Naive thymus-derived CD4-positive, alpha-beta T cell (primary cell): ENCODE measurements around the gene ERGIC1. TPM values are rescaled to one million over a fixed set of nuclear protein-coding genes. Genes with fewer than 3 reads are reported as not detected.

Experiments used
- ATAC-seq: fragments of 150-1000 bp; cut with Tn5 transposase; 2 replicates; pipeline ENCODE4 v1.10.0; 2021; ENCODE audit warnings: mild to moderate bottlenecking, moderate library complexity
- CTCF ChIA-PET: fragments of 350-600 bp; sonication (Branson Sonifier 250); formaldehyde crosslinking; loops from one replicate; lab custom pipeline; 2021; ENCODE audit warnings: antibody characterized with exemption; lab: Charles Lee
- POLR2A ChIA-PET: fragments of 350-600 bp; sonication (Branson Sonifier 250); formaldehyde crosslinking; loops from one replicate; lab custom pipeline; 2021; ENCODE audit warnings: antibody characterized with exemption, inconsistent platforms; lab: Charles Lee
- DNase-seq, 9 donors: peaks; one replicate each; pipeline versions ENCODE4 v3.0.0 to v3.0.0-alpha.2; 2020 to 2022; ENCODE audit warnings: mixed read lengths in 1 of 9
- H3K27ac ChIP-seq: one replicate; pipeline ENCODE4 v1.7.0; 2013; ENCODE audit warnings: mild to moderate bottlenecking, low read depth, low read length, moderate library complexity
- H3K27me3 ChIP-seq, 2 donors: one replicate each; pipeline ENCODE4 v1.7.0; 2013; ENCODE audit warnings: low read length in 2 of 2, mild to moderate bottlenecking in 2 of 2, moderate library complexity in 2 of 2; ENCODE audit not compliant: control insufficient read depth in 2 of 2, insufficient read depth in 2 of 2
- H3K36me3 ChIP-seq, 3 experiments: 1 replicate in 2 of 3; 2 replicates in 1 of 3; pipeline ENCODE4 v1.7.0; 2013; ENCODE audit warnings: low read length in 3 of 3, mild to moderate bottlenecking in 3 of 3, moderate library complexity in 1 of 3; ENCODE audit not compliant: insufficient read depth in 3 of 3, control insufficient read depth in 2 of 3
- H3K4me1 ChIP-seq, 2 donors: one replicate each; pipeline ENCODE4 v1.7.0; 2013; ENCODE audit warnings: low read length in 2 of 2, mild to moderate bottlenecking in 2 of 2, moderate library complexity in 1 of 2; ENCODE audit not compliant: control insufficient read depth in 2 of 2, insufficient read depth in 2 of 2
- H3K4me3 ChIP-seq: 2 replicates; pipeline ENCODE4 v1.7.0; 2013; ENCODE audit warnings: mild to moderate bottlenecking, low read length
- H3K9me3 ChIP-seq, 3 experiments: 1 replicate in 2 of 3; 2 replicates in 1 of 3; pipeline ENCODE4 v1.7.0; 2013; ENCODE audit warnings: low read length in 3 of 3; ENCODE audit not compliant: control insufficient read depth in 2 of 3
- H3K27ac Mint-ChIP-seq, 9 donors: one replicate each; pipeline ENCODE4 v1.8.0; 2020 to 2022; ENCODE audit warnings: mixed read lengths in 9 of 9, mild to moderate bottlenecking in 8 of 9, moderate library complexity in 5 of 9, inconsistent platforms in 2 of 9
- H3K27me3 Mint-ChIP-seq, 5 donors: one replicate each; pipeline ENCODE4 v1.8.0; 2021 to 2022; ENCODE audit warnings: mixed read lengths in 5 of 5, mild to moderate bottlenecking in 1 of 5
- H3K36me3 Mint-ChIP-seq, 5 donors: one replicate each; pipeline ENCODE4 v1.8.0; 2020 to 2022; ENCODE audit warnings: mixed read lengths in 5 of 5, mild to moderate bottlenecking in 3 of 5, inconsistent platforms in 1 of 5
- H3K4me1 Mint-ChIP-seq, 7 donors: one replicate each; pipeline ENCODE4 v1.8.0; 2020 to 2022; ENCODE audit warnings: mixed read lengths in 7 of 7, mild to moderate bottlenecking in 3 of 7, inconsistent platforms in 1 of 7
- H3K4me3 Mint-ChIP-seq, 10 donors: one replicate each; pipeline ENCODE4 v1.8.0; 2020 to 2022; ENCODE audit warnings: mild to moderate bottlenecking in 10 of 10, mixed read lengths in 10 of 10, moderate library complexity in 6 of 10, inconsistent platforms in 2 of 10
- H3K9me3 Mint-ChIP-seq, 11 donors: one replicate each; pipeline ENCODE4 v1.8.0; 2020 to 2022; ENCODE audit warnings: mixed read lengths in 11 of 11, mild to moderate bottlenecking in 4 of 11, inconsistent platforms in 1 of 11, moderate library complexity in 1 of 11
- intact Hi-C, 2 donors: fragments of 100-400 bp; cut with micrococcal nuclease; formaldehyde crosslinking; loops; one replicate each; pipeline ENCODE4 v1.15.1; 2023
- polyA plus RNA-seq, 2 donors: library from polyadenylated mRNA; unstranded; fragments of 300-500 nt; fragmentation: Illumina TruSeq; gene quantifications; one replicate each; pipeline ENCODE4 v1.2.3, GENCODE V29; 2021
- total RNA-seq, 6 experiments: library from RNA in 5 of 6; stranded (reverse) in 5 of 6; gene quantifications; 1 replicate in 5 of 6; 2 replicates in 1 of 6; pipeline ENCODE4 v1.2.3 and lab custom pipeline; 2021 to 2026

ERGIC1 gene
- total and polyA plus RNA-seq, 7 experiments from 2014 or later = 18.3 to 71.3 (median 50.0) TPM

GRCh38 chr5:172837640-172838039, 3.6 kb downstream of the ERGIC1 start:
- no peaks in the 10 kb centered on the region for H3K36me3 ChIP-seq
- Mint-ChIP-seq H3K36me3 (peaks cover 0 to 14% (median 4%) of the 10 kb centered on the region in 5 donors), H3K27me3 (no peaks in the 10 kb centered on the region), H3K27ac (peak overlapping the region; percentile 76 to 97 (median 91)), H3K9me3 (peaks cover 0 to 2% (median 0%) of the 10 kb centered on the region in 11 donors), H3K4me1 (peaks cover 31 to 68% (median 45%) of the 10 kb centered on the region in 7 donors), H3K4me3 (peak overlapping the region; percentile 65 to 92 (median 87))
- ATAC-seq = peak; percentile 60
- ChIA-PET POLR2A (interaction anchor here (1.0 to 5.3 kb wide), 3 partner anchors 22 to 70 kb away, joined by 3 to 61 read pairs (median 4); partner anchors contain the start of gene DUSP1), CTCF (interaction anchor here (1.9 kb wide), 1 partner anchor 123 kb away, joined by 6 read pairs; no protein-coding TSS in a partner anchor)
- intact Hi-C loops = loop anchor here (2.0 to 10.0 kb wide), 2 partner anchors 121 to 217 kb away; partner anchors contain the start of gene CREBRF (in 1 of the 2)
- no peaks in the 10 kb centered on the region for H3K27me3 ChIP-seq
- H3K27ac ChIP-seq = peak overlapping the region; percentile 87
- peaks cover 23 to 38% of the 10 kb centered on the region in 2 donors for H3K4me1 ChIP-seq
- H3K4me3 ChIP-seq = peak overlapping the region; percentile 35
- no peaks in the 10 kb centered on the region for H3K9me3 ChIP-seq
- peak in 7 of 9 donors; percentile 49 to 78 (median 71) for DNase-seq

GRCh38 chr5:172838151-172838875, 4.3 kb downstream of the ERGIC1 start:
- ChIA-PET POLR2A (interaction anchor here (0.7 to 5.3 kb wide), 2 partner anchors 29 to 67 kb away, joined by 3 to 61 read pairs; partner anchors contain the start of gene DUSP1), CTCF (no interaction called here)
- Mint-ChIP-seq H3K9me3 (peaks cover 0 to 2% (median 0%) of the 10 kb centered on the region in 11 donors), H3K27ac (peak overlapping the region in 8 of 9 donors; percentile 85 to 97 (median 92)), H3K4me1 (peaks cover 35 to 64% (median 48%) of the 10 kb centered on the region in 7 donors), H3K4me3 (peak overlapping the region in 8 of 10 donors; percentile 78 to 92 (median 88)), H3K36me3 (peaks cover 0 to 17% (median 7%) of the 10 kb centered on the region in 5 donors), H3K27me3 (no peaks in the 10 kb centered on the region)
- intact Hi-C loops = loop anchor here in 1 of 2 donors (10.0 kb wide), 1 partner anchor 216 kb away; the partner anchor contains the start of gene CREBRF
- peaks cover 20 to 38% of the 10 kb centered on the region in 2 donors for H3K4me1 ChIP-seq
- no peak for DNase-seq
- ATAC-seq = no peak
- no peaks in the 10 kb centered on the region for H3K36me3 ChIP-seq
- H3K27ac ChIP-seq = peak overlapping the region; percentile 87
- H3K27me3 ChIP-seq = no peaks in the 10 kb centered on the region
- no peak overlapping the region for H3K4me3 ChIP-seq
- no peaks in the 10 kb centered on the region for H3K9me3 ChIP-seq

DNA sequence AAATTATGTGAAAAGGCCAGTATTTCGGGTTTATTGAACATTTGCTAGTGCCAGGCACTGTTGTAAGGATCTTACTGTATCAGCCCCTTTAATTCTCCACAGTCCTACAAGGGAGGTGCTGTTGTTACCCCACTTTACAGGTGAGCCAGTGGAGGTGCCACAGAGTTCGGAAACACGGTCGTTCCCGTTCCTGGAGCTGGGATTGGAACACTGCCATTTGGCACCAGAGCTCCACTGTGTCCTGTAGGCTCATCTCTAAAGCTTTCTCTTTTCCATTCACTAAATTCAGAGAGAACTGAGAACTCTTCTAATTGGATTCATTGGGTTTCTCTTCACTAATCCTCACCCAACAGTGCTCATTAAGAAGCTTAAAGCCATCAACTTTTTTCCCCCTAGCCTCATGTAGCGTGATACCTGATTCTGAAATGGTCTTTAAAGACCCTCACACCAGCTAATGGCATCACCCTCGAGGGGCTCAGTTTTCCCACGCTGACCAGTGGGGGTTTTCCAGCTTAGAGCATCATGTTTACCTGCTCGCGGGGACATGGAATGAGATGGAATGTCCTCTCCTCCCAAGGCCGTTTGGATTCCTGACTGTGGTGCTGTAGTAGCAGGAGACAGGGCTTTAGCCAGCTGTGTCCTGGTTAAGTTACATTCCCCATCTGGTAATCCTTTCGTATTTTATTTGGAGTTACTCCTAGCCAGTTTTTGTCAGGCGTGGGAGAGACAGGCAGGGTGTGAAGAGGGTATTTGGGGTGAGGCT, 5.8 kb downstream of the ERGIC1 start:
- CTCF ChIA-PET = no interaction called here
- DNase-seq (no peak), ATAC-seq (no peak)
- peaks cover 32 to 76% (median 55%) of the 10 kb centered on the region in 7 donors for H3K4me1 Mint-ChIP-seq
- peaks cover 0 to 2% (median 0%) of the 10 kb centered on the region in 11 donors for H3K9me3 Mint-ChIP-seq
- no peak overlapping the region for H3K27ac ChIP-seq
- peaks cover 0 to 4% (median 0%) of the 10 kb centered on the region in 3 experiments for H3K36me3 ChIP-seq
- POLR2A ChIA-PET = interaction anchor here (0.6 kb wide), 1 partner anchor 63 kb away, joined by 3 read pairs; no protein-coding TSS in a partner anchor
- peaks cover 0 to 22% (median 9%) of the 10 kb centered on the region in 5 donors for H3K36me3 Mint-ChIP-seq
- no peaks in the 10 kb centered on the region for H3K27me3 ChIP-seq
- H3K27ac Mint-ChIP-seq = peak overlapping the region in 7 of 9 donors; percentile 4 to 58 (median 36)
- no peaks in the 10 kb centered on the region for H3K9me3 ChIP-seq
- H3K27me3 Mint-ChIP-seq = no peaks in the 10 kb centered on the region
- H3K4me3 ChIP-seq = no peak overlapping the region
- intact Hi-C loops = loop anchor here in 1 of 2 donors (10.0 kb wide), 1 partner anchor 215 kb away; the partner anchor contains the start of gene CREBRF
- H3K4me1 ChIP-seq = peaks cover 18 to 37% of the 10 kb centered on the region in 2 donors
- H3K4me3 Mint-ChIP-seq = peak overlapping the region in 1 of 10 donors; percentile 20

- Mint-ChIP-seq H3K4me3 (no peak overlapping the region), H3K36me3 (peaks cover 0 to 22% (median 9%) of the 10 kb centered on the region in 5 donors), H3K9me3 (peaks cover 0 to 2% (median 0%) of the 10 kb centered on the region in 11 donors), H3K4me1 (peaks cover 25 to 73% (median 49%) of the 10 kb centered on the region in 7 donors), H3K27me3 (no peaks in the 10 kb centered on the region), H3K27ac (peak overlapping the region in 7 of 9 donors; percentile 3 to 79 (median 43))
- ATAC-seq = no peak
- CTCF ChIA-PET = no interaction called here
- Histone ChIP-seq H3K4me3 (no peak overlapping the region), H3K27ac (no peak overlapping the region), H3K9me3 (no peaks in the 10 kb centered on the region), H3K36me3 (peaks cover 0 to 4% (median 0%) of the 10 kb centered on the region in 3 experiments), H3K4me1 (peaks cover 13 to 30% of the 10 kb centered on the region in 2 donors), H3K27me3 (no peaks in the 10 kb centered on the region)
- no peak for DNase-seq
- POLR2A ChIA-PET = interaction anchor here (0.6 kb wide), 1 partner anchor 63 kb away, joined by 3 read pairs; no protein-coding TSS in a partner anchor
- intact Hi-C loops = no loop called here
These were observed 6.5 kb downstream of the ERGIC1 start for GRCh38 chr5:172840432-172841154.

DNA sequence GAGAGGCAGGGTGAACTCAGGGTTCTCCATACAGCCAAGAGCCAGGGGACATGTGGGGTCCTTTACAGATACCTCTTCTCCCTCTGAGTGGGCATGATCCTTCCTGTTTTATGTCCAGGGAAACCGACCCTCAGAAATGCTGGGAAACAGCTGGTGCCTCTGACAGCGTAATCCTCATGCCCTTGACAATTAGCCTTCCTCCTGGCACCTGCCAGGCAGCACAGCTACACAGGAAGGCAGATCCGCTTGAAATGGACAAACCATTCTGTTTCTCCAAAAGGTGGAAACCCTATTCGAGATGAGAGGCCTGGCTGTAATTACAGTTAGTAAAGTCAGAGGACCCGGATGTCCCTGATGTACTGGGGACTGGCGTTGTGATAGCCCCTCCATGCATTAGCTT, 7.2 kb downstream of the ERGIC1 start:
- H3K36me3 ChIP-seq = peaks cover 0 to 4% (median 0%) of the 10 kb centered on the region in 3 experiments
- H3K27me3 ChIP-seq = no peaks in the 10 kb centered on the region
- Mint-ChIP-seq H3K27ac (peak overlapping the region in 2 of 9 donors; percentile 3 to 28), H3K9me3 (peaks cover 0 to 2% (median 0%) of the 10 kb centered on the region in 11 donors), H3K27me3 (no peaks in the 10 kb centered on the region), H3K4me1 (peaks cover 19 to 71% (median 48%) of the 10 kb centered on the region in 7 donors), H3K4me3 (no peak overlapping the region), H3K36me3 (peaks cover 0 to 22% (median 9%) of the 10 kb centered on the region in 5 donors)
- no peak for DNase-seq
- intact Hi-C loops = no loop called here
- H3K4me3 ChIP-seq = no peak overlapping the region
- POLR2A ChIA-PET = no interaction called here
- no peak for ATAC-seq
- no peaks in the 10 kb centered on the region for H3K9me3 ChIP-seq
- H3K4me1 ChIP-seq = peaks cover 12 to 23% of the 10 kb centered on the region in 2 donors
- no peak overlapping the region for H3K27ac ChIP-seq
- CTCF ChIA-PET = no interaction called here
